Activated CD4-positive, alpha-beta T cell treated with anti-CD3 and anti-CD28 coated beads, Interleukin-2, amount 50 U/mL, for 24 hours (primary cell): Measurements from ENCODE around the gene NDUFB2.
"Not testable (repeated sequence)": the region's sequence is repeated elsewhere in the genome, so short reads cannot be mapped to it uniquely, and the experiment has no call there.

Source experiments
- DNase-seq, 2 donors: peaks; one replicate each; pipeline ENCODE4 v3.0.0-alpha.2; 2020; ENCODE audit warnings: low read depth in 1 of 2, low spot score in 1 of 2

The NDUFB2 gene

DNA sequence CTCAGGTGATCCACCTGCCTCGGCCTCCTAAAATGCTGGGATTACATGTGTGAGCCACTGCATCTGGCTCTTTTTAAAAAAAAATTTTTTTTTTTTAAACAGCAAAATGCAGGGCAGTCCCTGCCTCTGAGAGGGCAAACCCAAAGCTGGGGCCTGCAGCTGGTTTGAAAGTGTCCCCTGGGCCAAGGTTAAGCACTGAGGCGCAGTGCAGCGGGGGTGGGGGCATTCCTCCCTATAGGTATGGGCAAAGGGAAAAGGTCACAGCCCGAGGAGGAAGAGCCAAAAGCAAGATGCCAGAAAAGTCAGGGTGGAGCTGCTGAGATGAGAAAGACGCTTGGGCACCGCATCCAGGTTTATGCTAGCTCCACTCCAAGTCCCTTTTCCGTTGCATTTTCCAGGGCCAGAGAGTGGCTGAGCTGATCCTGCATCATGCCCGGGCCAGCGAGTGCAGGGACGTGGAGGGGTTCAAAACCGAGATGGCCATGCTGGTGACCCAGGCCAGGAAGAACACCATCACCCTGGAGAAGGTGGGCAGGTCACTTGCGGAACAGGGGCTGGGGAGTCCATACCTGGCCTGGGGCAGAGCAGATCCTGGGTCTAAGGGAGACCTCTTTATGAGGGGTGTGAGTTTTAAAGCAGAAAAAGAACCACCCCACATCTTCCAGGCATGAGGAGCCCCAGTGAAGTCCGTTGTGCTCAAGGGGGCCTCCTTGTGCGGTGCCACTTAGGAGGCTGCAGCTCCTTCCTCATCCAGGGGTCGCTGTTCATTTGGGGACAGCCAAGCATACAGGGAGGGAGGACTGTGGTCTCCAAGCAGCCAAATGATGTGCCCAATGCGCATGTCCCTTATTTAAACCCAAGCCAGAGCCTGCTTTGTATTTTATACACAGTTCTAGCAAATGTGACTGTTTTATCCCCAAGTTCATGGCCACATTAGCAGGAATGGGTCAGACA is 7.0 kb upstream of the NDUFB2 start:
- no peak for DNase-seq

DNA sequence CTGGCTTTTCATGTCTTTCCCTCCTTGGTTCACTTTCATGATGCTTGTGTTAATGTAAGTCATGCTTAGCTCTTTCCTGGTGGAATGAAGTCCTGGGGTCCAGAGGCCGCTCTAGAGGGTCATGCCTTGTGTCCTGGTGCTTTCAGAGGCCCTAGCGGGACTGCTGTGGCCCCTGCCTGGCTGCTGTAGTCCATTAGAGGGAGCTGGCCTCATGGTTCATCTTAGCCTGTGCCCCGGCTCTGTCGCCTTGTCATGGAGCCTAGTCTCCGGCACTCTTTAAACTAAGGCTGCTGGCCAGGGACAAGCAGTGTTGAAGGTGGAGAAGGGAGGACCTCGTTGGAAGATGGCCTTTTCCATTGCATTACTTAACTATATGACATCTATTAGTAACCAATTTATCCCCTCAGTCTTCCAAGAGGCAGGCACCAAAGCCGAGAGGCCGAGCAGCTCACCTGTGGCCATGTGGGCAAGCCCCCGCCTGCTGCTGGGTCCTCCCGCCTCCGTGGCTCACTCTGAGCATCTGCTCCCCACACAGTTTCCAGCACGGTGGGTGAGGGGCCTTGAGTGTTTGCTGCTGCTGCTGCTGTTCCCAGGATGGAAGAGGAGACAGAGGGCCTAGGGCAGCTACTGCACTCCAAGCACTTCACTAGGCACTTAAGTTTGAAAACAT is 5.0 kb upstream of the NDUFB2 start:
- DNase-seq: no peak

DNA sequence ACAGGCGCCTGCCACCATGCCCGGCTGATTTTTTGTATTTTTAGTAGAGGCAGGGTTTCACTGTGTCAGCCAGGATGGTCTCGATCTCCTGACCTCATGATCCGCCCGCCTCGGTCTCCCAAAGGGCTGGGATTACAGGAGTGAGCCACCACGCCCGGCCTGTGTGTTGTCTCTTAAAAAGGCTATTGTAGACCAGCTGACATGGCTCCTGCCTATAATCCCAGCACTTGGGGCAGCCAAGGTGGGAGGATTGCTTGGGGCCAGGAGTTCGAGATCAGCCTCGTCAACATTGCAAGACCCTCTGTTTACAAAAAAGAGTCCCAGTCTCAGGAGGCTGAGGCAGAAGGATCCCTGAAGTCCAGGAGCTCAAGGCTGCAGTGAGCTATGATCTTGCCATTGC is 2.7 kb upstream of the NDUFB2 start:
- DNase-seq: not testable (repeated sequence)

DNA sequence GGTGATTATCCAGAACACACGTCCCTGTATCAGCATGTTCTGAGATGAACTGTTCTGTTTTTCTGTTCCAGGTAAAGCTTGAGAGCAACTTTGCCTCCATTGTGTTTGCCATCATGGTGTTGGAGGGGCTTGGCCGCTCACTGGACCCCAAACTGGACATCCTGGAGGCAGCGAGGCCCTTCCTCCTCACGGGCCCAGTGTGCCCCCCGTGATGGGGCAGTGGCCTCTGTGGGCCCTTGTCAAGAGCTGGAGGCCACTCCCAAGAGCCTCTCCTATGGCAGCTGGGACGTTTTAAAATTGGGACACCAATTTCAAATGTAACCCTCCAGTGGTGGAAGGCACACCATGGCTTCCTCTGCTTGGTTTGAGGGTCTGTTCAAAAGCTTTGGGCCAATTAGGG is 1.9 kb upstream of the NDUFB2 start:
- DNase-seq: no peak

DNA sequence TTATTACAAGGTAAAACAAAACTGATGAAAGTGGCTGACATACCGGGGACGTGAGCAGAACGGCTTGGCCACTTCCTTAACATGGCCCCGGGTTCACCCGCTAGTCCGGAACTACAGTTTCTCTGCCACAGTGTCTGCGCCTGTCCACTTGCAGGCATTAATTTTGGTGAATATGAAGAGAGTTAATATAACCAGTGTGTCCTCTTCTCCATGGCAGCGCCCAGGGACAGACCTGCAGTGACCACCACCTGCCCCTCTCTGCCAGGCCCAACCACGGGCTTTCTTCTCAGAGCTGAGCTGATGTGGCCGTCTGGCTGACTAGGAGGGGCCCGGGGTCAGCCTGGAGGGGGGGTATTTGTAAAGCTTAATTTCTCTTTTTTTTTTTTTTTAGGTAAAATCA is 1.1 kb upstream of the NDUFB2 start:
- DNase-seq: no peak

DNA sequence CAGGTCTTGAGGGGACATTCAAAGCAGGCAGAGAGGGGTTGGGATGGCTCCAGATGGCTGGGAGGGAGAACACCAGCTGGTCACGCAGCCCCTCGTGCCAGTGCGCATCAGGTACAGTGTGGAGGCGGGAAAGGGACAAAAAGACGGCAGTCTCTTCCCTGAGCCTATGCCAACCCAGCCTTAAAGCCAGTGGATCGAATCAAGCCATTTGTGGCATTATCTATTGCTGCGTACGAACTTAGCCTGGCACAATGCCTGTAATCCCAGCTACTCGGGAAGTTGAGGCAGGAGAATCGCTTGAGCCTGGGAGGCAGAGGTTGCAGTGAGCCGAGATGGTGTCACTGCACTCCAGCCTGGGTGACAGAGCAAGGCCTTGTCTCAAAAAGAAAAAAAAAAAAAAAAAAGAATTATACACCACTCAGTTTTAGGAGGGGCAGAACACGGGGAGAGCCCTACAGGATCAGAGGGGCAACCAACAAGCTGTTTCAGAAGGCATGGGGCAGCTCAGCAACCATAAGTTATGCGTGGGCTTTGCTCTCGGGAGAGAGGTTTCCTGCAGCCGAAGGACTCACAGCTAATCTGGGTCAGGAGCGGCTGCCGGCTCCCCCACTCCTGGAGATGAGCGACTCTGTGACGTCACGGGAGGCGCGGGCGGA is 356 bp upstream of the NDUFB2 start:
- DNase-seq: peak in 1 of 2 donors; percentile 91

DNA sequence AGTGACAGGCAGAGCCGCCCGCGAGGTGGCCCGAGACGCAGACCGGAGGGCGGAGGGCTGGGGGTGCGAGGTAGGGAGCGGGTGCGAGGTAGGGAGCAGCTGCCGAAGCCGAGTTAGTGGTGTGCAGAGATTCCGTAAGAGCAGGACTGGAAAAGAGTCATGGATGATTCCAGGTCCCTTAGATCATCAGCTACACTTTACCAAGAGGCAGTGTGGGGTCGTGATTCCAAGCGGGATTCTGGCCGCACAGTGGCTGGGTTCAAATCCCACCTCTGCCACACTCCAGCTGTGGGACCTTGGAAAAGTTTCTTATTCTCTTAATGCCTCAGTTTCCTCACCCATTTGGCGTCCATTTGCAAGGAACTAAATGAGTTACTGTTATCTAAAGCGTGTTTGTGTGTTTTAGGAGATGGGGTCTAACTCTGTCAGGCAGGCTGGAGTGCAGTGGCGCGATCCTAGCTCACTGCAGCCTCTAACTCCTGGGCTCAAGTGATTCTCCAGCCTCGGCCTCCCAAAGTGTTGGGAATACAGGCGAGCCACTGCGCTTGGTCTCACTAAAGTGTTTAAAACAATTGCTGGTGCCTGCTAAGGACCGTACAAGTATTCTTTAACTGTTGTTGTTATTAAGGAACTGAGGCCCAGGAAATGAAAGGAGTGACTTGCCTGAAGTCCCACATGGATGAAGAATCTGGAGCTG is 1.1 kb downstream of the NDUFB2 start:
- no peak for DNase-seq

DNA sequence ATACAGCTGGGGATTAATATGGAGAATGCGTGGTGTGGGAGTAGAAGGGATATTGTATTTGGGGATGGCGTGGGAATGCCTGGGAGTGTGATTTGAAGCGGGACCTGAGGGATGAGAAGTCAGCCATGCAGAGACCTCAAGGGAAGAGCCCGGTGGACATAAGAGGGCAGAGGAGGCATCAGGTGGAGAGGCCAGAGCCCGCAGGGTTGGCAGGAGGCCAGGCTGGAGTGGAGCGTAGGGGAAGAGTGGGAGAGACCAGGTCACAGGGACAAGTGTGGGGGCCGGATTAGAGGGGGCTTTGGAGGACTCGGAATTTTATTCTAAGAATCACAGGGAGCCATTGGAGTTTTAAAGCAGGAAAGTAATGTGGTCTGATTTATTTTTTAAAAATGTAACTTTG is 2.0 kb downstream of the NDUFB2 start:
- DNase-seq: no peak

DNA sequence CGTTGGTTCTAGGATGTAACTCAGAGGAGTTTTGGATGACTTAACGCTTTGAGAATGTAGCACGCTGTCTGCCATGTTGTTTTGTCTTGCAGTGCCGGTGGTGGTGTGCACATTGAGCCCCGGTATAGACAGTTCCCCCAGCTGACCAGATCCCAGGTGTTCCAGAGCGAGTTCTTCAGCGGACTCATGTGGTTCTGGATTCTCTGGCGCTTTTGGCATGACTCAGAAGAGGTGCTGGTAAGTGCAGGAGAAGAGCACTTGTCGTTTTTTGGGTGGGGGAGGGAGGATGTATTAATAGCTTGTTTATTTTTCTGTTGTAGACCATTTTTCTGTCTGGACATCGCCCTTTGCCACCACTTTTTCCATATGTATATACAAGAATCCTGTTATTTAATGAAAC is 6.3 kb downstream of the NDUFB2 start:
- no peak for DNase-seq

DNA sequence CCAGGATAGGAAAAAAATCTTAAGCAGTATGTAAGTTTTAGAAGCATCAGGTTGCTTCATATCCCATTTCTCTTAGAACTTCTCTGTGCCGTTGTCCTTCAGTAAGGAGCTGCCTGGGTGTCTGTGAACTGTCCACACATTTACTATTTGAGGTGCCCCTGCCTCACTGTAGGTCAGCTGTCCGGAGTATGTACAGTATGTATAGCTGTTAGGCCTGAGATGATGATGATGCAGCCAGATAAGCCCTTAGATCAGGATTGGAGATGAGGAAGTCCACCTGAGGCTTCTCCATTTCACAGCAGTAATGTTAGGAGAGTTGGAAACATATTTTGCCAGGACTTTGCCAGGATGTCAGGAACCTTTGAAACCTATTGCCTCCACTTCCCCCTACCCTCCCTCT is 7.7 kb downstream of the NDUFB2 start:
- no peak for DNase-seq

DNA sequence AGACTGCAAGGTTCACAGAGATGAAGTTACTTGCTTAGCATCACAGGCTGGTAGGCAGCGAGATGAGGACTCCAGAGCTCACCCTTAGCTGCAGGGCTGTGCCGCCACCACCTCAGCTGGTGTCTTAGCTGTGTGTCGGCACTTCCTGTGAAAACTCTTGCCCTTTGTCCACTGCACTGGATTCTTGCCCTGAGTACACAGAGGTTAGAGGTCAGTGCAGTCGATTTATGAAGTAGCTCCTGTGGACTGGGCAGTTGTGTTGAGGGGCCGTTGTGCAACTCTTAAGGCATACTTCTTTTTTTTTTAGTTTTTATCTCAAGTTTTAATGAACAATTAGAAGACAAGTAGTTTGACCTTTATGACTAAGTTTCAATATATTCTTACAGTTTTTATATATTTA is 10.6 kb downstream of the NDUFB2 start:
- DNase-seq: no peak

DNA sequence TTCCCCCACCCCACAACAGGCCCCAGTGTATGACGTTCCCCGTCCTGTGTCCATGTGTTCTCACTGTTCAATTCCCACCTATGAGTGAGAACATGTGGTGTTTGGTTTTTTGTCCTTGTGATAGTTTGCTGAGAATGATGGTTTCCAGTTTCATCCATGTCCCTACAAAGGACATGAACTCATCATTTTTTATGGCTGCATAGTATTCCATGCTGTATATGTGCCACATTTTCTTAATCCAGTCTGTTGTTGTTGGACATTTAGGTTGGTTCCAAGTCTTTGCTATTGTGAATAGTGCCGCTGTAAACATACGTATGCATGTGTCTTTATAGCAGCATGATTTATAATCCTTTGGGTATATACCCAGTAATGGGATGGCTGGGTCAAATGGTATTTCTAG is 12.3 kb downstream of the NDUFB2 start:
- DNase-seq: not testable (repeated sequence)

DNA sequence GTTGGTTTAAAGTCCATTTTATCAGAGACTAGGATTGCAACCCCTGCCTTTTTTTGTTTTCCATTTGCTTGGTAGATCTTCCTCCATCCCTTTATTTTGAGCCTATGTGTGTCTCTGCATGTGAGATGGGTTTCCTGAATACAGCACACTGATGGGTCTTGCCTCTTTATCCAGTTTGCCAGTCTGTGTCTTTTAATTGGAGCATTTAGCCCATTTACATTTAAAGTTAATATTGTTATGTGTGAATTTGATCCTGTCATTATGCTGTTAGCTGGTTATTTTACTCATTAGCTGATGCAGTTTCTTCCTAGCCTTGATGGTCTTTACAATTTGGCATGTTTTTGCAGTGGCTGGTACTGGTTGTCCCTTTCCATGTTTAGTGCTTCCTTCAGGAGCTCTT is 15.9 kb downstream of the NDUFB2 start:
- not testable (repeated sequence) for DNase-seq

DNA sequence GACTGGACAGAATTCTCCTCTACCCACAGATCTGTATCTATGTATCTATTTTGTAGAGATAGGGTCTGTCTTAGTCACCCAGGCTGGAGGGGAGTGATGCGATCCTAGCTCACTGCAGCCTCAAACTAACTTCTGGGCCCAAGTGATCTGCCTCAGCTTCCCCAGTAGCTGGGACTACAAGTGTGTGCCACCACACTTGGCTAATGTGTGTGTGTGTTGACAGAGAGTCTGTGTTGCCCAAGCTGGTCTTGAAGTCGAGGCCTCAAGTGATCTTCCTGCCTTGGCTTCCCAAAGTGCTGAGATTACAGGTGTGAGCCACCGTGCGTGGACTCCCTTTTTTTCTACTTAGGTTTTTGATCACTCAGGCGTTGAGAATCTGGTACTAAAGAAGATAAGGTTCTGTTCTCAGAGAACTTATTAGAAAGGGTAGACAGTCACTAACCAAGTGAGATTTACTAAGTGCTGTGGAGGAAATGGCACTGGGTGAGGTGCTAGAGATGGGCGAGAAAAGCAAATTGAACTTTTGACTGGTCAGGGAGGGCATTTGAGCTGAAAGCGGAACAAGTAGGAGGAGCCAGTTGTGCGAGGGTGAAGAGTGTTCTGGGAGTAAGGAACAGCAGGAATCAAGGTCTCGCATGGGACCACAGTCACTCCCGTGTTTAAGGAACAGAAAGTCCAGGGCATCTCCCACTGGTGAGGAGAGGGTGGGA is 18.0 kb downstream of the NDUFB2 start:
- no peak for DNase-seq

DNA sequence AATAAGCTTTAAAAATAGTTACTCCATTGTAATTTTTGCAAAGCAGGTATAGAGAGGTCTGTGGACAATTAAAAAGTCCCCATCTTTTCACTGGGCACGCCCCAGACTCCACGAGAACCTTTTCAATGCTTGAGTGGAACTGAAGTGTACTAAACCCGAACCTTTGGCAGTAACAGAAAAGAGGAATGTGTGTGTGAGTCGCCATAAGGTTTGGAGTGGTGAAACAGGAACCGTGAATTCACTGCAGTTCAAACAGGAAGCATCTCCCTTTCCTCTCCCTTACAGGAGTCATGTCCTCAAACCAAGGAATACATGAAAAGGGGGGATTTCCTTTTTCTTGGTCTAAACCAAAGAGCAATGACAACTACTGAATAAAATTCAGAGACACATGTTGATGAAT is 23.2 kb downstream of the NDUFB2 start:
- no peak for DNase-seq

DNA sequence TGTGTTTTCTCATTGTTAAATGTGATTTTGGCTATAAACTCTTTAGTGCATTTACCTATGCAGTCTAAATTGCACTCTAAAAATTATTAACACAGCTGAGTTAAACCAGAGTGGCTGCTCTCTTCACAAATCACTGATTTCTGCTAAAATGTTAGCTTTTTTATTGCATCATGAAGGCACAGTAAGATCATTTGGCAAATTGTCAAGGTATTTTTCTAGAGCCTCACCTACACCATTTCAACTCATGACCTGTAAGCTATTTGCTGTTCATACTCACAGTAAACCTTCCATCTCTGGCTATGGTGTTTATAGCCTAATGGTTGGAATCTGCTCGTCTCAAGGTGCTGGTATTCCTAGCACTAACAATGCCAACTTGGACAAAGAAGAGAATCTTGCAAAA is 25.7 kb downstream of the NDUFB2 start:
- no peak for DNase-seq

DNA sequence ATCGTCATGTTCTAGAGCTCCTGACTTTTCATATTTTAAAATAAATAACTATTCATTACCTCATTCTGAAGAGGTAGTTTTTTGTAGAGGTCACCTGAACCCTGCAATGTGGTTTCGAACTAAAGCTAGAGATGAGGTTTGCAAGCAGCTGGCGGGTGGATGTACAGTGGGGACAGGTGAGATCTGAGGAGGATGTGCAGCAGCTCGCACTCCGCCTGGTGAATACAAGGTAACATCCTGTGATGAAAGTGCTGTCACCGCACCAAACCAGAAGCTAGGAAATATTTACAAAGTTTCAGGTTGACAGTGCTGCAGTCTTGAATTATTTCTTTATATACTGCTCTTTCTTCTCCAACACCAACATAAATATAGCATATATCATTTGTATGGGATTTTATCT is 26.5 kb downstream of the NDUFB2 start:
- DNase-seq: no peak

DNA sequence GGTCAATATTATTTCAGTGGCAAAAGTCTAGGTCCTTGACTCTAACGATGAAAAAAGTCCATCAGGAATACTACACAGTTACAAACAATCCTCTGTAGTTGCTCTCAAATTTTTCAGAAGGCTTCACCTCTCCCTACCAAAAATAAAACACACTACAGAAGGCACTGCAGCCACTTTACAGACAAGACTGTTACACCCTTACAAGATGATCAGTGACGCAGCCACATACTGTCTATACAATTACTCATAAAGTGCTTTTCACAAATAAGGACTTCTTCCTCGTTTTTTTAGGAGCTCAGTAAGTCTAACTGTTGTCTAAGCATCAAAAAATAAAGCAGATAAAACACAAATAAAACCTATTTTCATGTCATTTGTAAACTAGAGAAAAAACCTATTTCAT is 27.1 kb downstream of the NDUFB2 start:
- no peak for DNase-seq

DNA sequence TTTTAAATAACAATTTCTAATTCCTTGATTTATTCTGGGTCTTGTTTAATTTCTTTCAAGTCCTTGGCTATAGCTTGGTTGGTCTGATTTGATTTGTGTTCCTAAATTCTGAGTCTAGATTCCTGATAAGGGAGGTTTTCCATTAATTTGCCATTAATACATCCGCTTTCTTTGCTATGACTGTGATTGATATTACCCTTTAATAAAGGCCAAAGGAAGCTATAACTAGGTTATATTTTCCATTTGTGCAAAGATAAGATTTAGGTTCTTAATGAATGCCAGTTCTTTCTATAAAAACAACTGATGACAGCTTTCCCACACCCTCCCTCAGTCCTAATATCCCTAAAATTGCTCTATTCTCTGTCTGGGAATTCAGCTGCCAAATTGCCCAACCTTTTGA is 28.2 kb downstream of the NDUFB2 start:
- DNase-seq: no peak

DNA sequence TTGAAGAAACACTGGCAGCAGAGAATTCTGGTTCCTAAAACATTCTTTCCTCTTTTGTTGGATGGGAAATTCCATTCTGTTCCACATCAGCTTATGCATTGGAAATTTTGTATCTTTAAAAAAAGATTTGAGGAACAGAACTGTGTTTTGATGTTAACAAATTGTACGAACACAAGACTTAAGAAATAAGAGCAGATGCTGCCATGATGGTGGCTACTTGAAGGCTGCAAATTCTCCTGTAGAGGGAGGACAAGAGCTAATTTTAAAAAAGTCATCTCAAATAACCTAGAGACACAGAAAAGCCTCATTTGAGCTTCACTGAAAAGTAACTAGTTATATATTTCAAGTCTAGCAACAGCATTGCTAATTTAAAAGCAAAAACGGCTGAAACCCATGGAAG is 29.8 kb downstream of the NDUFB2 start:
- no peak for DNase-seq

DNA sequence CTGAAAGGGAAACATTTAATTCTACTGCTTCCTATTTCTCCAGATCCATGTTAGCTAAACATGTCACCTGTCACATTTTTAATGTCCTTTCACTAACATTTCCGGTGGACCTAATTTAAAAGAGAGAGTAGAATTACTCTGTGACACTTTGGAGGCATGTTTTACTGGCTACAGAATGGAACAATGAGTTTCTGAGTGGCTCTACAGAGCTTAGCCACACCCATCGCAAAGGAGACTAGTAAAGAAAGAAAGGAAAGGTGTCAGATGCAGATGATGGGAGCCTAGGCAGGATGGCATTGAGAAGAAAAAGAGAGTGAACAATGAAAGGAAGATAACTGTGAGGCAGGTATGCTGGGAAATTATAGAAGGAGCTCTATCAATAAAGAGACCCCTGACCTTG is 35.9 kb downstream of the NDUFB2 start:
- DNase-seq: no peak
